IMR-90 (cell line): Measurements from ENCODE around the gene NOVA2. TPM values are rescaled to one million over a fixed set of nuclear protein-coding genes. Genes with fewer than 3 reads are reported as not detected.

Source experiments
- ATAC-seq: fragments of 200-7000 bp; cut with Tn5 transposase; 2 replicates; pipeline ENCODE4 v1.9.1; 2020; ENCODE audit warnings: low read depth, mild to moderate bottlenecking, moderate library complexity
- BruUV-seq: library from RNA; stranded (reverse); fragments of 400-500 nt; replicated peaks from 2 replicates; lab custom pipeline; 2021; lab: Mats Ljungman, UMichigan
- CTCF ChIA-PET: fragments of 300-600 bp; formaldehyde crosslinking; extraction: SDS; loops from one replicate; lab custom pipeline; 2021; ENCODE audit warnings: antibody characterized with exemption; lab: Yijun Ruan, JAX
- POLR2A ChIA-PET: fragments of 300-600 bp; sonication (Branson Sonifier 250); formaldehyde crosslinking; loops from one replicate; lab custom pipeline; 2022; ENCODE audit warnings: antibody characterized with exemption; ENCODE audit not compliant: unreplicated experiment; lab: Charles Lee
- DNase-seq: peaks from one replicate; pipeline ENCODE4 v3.0.0; 2013
- H2AFZ ChIP-seq: replicated peaks from 2 replicates; pipeline ENCODE3; 2013; ENCODE audit warnings: low read length, mild to moderate bottlenecking; ENCODE audit not compliant: poor library complexity
- H2AK5ac ChIP-seq: 2 replicates; pipeline ENCODE4 v1.6.1; 2013; ENCODE audit warnings: low read depth, low read length, inconsistent platforms
- H2AK9ac ChIP-seq: replicated peaks from 2 replicates; pipeline ENCODE3; 2013; ENCODE audit warnings: mild to moderate bottlenecking, low read depth, low read length, moderate library complexity; ENCODE audit not compliant: poor library complexity
- H2BK120ac ChIP-seq: 2 replicates; pipeline ENCODE4 v1.6.1; 2013; ENCODE audit warnings: low read depth, low read length, inconsistent platforms
- H2BK15ac ChIP-seq: 3 replicates; pipeline ENCODE4 v1.6.1; 2013; ENCODE audit warnings: low read depth, low read length, inconsistent platforms
- H2BK20ac ChIP-seq: 2 replicates; pipeline ENCODE4 v1.6.1; 2013; ENCODE audit warnings: low read depth, mild to moderate bottlenecking, inconsistent platforms, low read length, moderate library complexity
- H2BK5ac ChIP-seq: 2 replicates; pipeline ENCODE4 v1.6.1; 2013; ENCODE audit warnings: mild to moderate bottlenecking, low read depth, low read length, inconsistent platforms; ENCODE audit not compliant: poor library complexity, severe bottlenecking
- H3K14ac ChIP-seq: replicated peaks from 2 replicates; pipeline ENCODE4 v1.6.1; 2013; ENCODE audit warnings: low read depth, low read length, inconsistent platforms
- H3K18ac ChIP-seq: 2 replicates; pipeline ENCODE4 v1.6.1; 2013; ENCODE audit warnings: low read depth, low read length, control low read depth
- H3K23ac ChIP-seq: 2 replicates; pipeline ENCODE4 v1.6.1; 2013; ENCODE audit warnings: low read depth, low read length, inconsistent platforms
- H3K27ac ChIP-seq: 2 replicates; pipeline ENCODE4 v1.5.1; 2013; ENCODE audit warnings: mild to moderate bottlenecking, control low read depth, low read length; ENCODE audit not compliant: insufficient read depth
- H3K27me3 ChIP-seq: 2 replicates; pipeline ENCODE4 v1.6.1; 2013; ENCODE audit warnings: low read length; ENCODE audit not compliant: control insufficient read depth, insufficient read depth
- H3K36me3 ChIP-seq: 2 replicates; pipeline ENCODE4 v1.6.1; 2013; ENCODE audit warnings: low read length, mixed read lengths; ENCODE audit not compliant: control insufficient read depth, insufficient read depth
- H3K4ac ChIP-seq: 2 replicates; pipeline ENCODE4 v1.6.1; 2013; ENCODE audit warnings: low read depth, low read length, inconsistent platforms
- H3K4me1 ChIP-seq: 2 replicates; pipeline ENCODE4 v1.6.1; 2013; ENCODE audit warnings: low read length, mixed read lengths; ENCODE audit not compliant: control insufficient read depth, insufficient read depth
- H3K4me2 ChIP-seq: 2 replicates; pipeline ENCODE4 v1.6.1; 2013; ENCODE audit warnings: low read depth, mild to moderate bottlenecking, control low read depth, low read length, moderate library complexity
- H3K4me3 ChIP-seq: 2 replicates; pipeline ENCODE4 v1.5.1; 2013; ENCODE audit warnings: low read depth, mild to moderate bottlenecking, control low read depth, low read length, moderate library complexity; ENCODE audit not compliant: insufficient read depth
- H3K56ac ChIP-seq: 2 replicates; pipeline ENCODE4 v1.6.1; 2013; ENCODE audit warnings: low read length, inconsistent platforms; ENCODE audit not compliant: insufficient read depth; ENCODE audit errors: extremely low read depth
- H3K79me1 ChIP-seq, 2 experiments: 2 replicates each; pipeline ENCODE4 v1.6.1; 2013; ENCODE audit warnings: low read length in 2 of 2, inconsistent platforms in 1 of 2, low read depth in 1 of 2
- H3K9ac ChIP-seq: 2 replicates; pipeline ENCODE4 v1.6.1; 2013; ENCODE audit warnings: low read depth, low read length, control low read depth
- H3K9me1 ChIP-seq: 2 replicates; pipeline ENCODE4 v1.6.1; 2013; ENCODE audit warnings: low read length, inconsistent platforms; ENCODE audit not compliant: insufficient read depth
- H3K9me3 ChIP-seq: 2 replicates; pipeline ENCODE4 v1.6.1; 2013; ENCODE audit warnings: low read length; ENCODE audit not compliant: control insufficient read depth, insufficient read depth
- H4K20me1 ChIP-seq: 2 replicates; pipeline ENCODE4 v1.6.1; 2013; ENCODE audit warnings: low read length, inconsistent platforms; ENCODE audit not compliant: insufficient read depth
- H4K5ac ChIP-seq: 2 replicates; pipeline ENCODE4 v1.6.1; 2013; ENCODE audit warnings: mild to moderate bottlenecking, low read depth, low read length, control low read depth
- H4K8ac ChIP-seq, 2 experiments: 2 replicates each; pipeline ENCODE4 v1.6.1; 2013; ENCODE audit warnings: low read depth in 2 of 2, low read length in 2 of 2, control low read depth in 1 of 2, inconsistent platforms in 1 of 2
- H4K91ac ChIP-seq: 2 replicates; pipeline ENCODE4 v1.6.1; 2013; ENCODE audit warnings: low read depth, low read length, inconsistent platforms; ENCODE audit not compliant: insufficient read depth
- CEBPB ChIP-seq: IDR thresholded peaks from 2 replicates; pipeline ENCODE4 v1.6.1; 2012; ENCODE audit warnings: low read depth, low read length, improper control_type of control experiment
- CHD1 ChIP-seq: IDR thresholded peaks from 2 replicates; pipeline ENCODE4 v1.6.1; 2012; ENCODE audit warnings: low read depth, low read length, improper control_type of control experiment
- FOS ChIP-seq: fragments of 150-350 bp; IDR thresholded peaks from 2 replicates; pipeline ENCODE4 v1.6.1; 2016; ENCODE audit warnings: low read depth, low read length
- MAFK ChIP-seq: IDR thresholded peaks from 2 replicates; pipeline ENCODE4 v1.6.1; 2012; ENCODE audit warnings: low read depth, low read length, improper control_type of control experiment
- MAZ ChIP-seq: IDR thresholded peaks from 2 replicates; pipeline ENCODE4 v1.6.1; 2012; ENCODE audit warnings: low read depth, mild to moderate bottlenecking, low read length, improper control_type of control experiment, moderate library complexity, borderline replicate concordance
- MXI1 ChIP-seq: IDR thresholded peaks from 2 replicates; pipeline ENCODE4 v1.6.1; 2012; ENCODE audit warnings: low read depth, mild to moderate bottlenecking, low read length, moderate library complexity, borderline replicate concordance
- RAD21 ChIP-seq: IDR thresholded peaks from 2 replicates; pipeline ENCODE4 v1.6.1; 2012; ENCODE audit warnings: low read length, improper control_type of control experiment
- SMC3 ChIP-seq: fragments of 150-350 bp; IDR thresholded peaks from 2 replicates; pipeline ENCODE4 v1.6.1; 2016; ENCODE audit warnings: low read depth, mild to moderate bottlenecking, antibody characterized with exemption, low read length, moderate library complexity
- WGBS, 2 experiments: methylation state at CpG; one replicate each; pipeline versions ENCODE4 v1.1.5 to v1.1.7; 2013; ENCODE audit warnings: missing lambda C conversion rate in 2 of 2; ENCODE audit not compliant: insufficient read length in 1 of 2; ENCODE audit errors: extremely low coverage in 2 of 2; 5-methylcytosine and 5-hydroxymethylcytosine counted together
- dilution Hi-C: fragments of 300-500 bp; cut with HindIII; formaldehyde crosslinking; loops from one replicate; pipeline ENCODE4 v1.14.3; 2018; ENCODE audit warnings: low sequenced_read_pairs; ENCODE audit not compliant: unreplicated experiment
- in situ Hi-C: fragments of 300-500 bp; cut with MboI; formaldehyde crosslinking; loops from 3 replicates; pipeline ENCODE4 v1.14.3; 2019; ENCODE audit warnings: low sequenced_read_pairs, inconsistent platforms, mixed read lengths
- intact Hi-C: fragments of 100-400 bp; cut with micrococcal nuclease; formaldehyde crosslinking; loops from 2 replicates; pipeline ENCODE4 v1.10.0; 2022
- polyA plus RNA-seq, 3 experiments: library from polyadenylated mRNA; depleted of rRNA; stranded (reverse); fragments of >200 nt; gene quantifications; 2 replicates each; pipeline ENCODE4 v1.2.3, GENCODE V29; 2012; ENCODE audit warnings: low replicate concordance in 1 of 3
- total RNA-seq: library from RNA; depleted of rRNA; stranded (reverse); fragments of >200 nt; gene quantifications from 2 replicates; pipeline ENCODE4 v1.2.3, GENCODE V29; 2012
- TF ChIP-seq, protein P1 (sequence below): conservative IDR thresholded peaks from 2 replicates; pipeline ENCODE4 v1.5.1; 2012; ENCODE audit warnings: mild to moderate bottlenecking, low read depth, low read length, improper control_type of control experiment
- TF ChIP-seq, protein P2 (sequence below): fragments of 150-350 bp; IDR thresholded peaks from 2 replicates; pipeline ENCODE4 v1.6.1; 2016; ENCODE audit warnings: low read depth, mild to moderate bottlenecking, low read length, moderate library complexity, borderline replicate concordance
- TF ChIP-seq, protein P3 (sequence below): fragments of 150-350 bp; IDR thresholded peaks from 2 replicates; pipeline ENCODE4 v1.6.1; 2017; ENCODE audit warnings: mild to moderate bottlenecking, antibody characterized with exemption, low read length, low read depth

NOVA2 gene
- total and polyA plus RNA-seq, 2 of the 4 experiments (the other 2 are of a cell fraction): 0.03 TPM; not detected in 1

DNA sequence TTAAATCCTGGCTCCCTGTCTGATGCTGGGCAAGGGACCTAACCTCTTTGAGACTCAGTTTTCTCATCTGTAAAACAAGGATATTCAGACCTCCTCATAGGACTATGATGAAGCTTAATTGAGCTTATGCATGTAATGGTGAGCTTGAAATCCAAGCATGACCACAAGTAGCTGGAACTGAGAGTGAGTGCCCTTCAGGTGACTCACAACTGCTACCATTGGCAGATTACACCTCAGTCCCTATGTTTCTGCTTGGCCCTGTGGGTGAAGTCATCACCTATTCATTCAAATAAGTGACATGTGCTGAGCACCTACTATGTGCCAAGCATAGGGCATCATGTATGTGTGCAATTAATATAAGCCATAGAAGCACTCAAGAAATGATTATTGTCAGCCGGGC lies 25.7 kb downstream of the NOVA2 start:
- BruUV-seq: no TSS peak
- H2BK120ac ChIP-seq: no peak overlapping the region
- H2BK5ac ChIP-seq: no peak overlapping the region
- H4K8ac ChIP-seq: no peak overlapping the region
- POLR2A ChIA-PET: interaction anchor here (0.6 kb wide), 1 partner anchor 17 kb away, joined by 17 read pairs; no protein-coding TSS in a partner anchor
- peak; percentile 36 for DNase-seq
- no peak overlapping the region for H3K18ac ChIP-seq
- no peak overlapping the region for H2BK20ac ChIP-seq
- H3K36me3 ChIP-seq: no peaks in the 10 kb centered on the region
- no peak overlapping the region for H2AK9ac ChIP-seq
- no peaks in the 10 kb centered on the region for H3K9me1 ChIP-seq
- no peaks in the 10 kb centered on the region for H4K20me1 ChIP-seq
- H3K4me2 ChIP-seq: no peak overlapping the region
- intact Hi-C loops: no loop called here
- H3K4me1 ChIP-seq: no peaks in the 10 kb centered on the region
- dilution Hi-C loops: no loop called here
- no CpG with 5 or more reads among the region's 1 CpG for WGBS, 2 experiments
- no peak overlapping the region for H3K14ac ChIP-seq
- no peak overlapping the region for H3K27ac ChIP-seq
- no peak overlapping the region for H3K4ac ChIP-seq
- no peaks in the 10 kb centered on the region for H3K79me1 ChIP-seq
- TF ChIP-seq CHD1 (no peak), CEBPB (no peak), SMC3 (no peak), MAZ (no peak), RAD21 (no peak), MXI1 (no peak), MAFK (no peak), FOS (no peak)
- TF ChIP-seq, protein P1, sequence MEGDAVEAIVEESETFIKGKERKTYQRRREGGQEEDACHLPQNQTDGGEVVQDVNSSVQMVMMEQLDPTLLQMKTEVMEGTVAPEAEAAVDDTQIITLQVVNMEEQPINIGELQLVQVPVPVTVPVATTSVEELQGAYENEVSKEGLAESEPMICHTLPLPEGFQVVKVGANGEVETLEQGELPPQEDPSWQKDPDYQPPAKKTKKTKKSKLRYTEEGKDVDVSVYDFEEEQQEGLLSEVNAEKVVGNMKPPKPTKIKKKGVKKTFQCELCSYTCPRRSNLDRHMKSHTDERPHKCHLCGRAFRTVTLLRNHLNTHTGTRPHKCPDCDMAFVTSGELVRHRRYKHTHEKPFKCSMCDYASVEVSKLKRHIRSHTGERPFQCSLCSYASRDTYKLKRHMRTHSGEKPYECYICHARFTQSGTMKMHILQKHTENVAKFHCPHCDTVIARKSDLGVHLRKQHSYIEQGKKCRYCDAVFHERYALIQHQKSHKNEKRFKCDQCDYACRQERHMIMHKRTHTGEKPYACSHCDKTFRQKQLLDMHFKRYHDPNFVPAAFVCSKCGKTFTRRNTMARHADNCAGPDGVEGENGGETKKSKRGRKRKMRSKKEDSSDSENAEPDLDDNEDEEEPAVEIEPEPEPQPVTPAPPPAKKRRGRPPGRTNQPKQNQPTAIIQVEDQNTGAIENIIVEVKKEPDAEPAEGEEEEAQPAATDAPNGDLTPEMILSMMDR: no peak
- TF ChIP-seq, protein P2, sequence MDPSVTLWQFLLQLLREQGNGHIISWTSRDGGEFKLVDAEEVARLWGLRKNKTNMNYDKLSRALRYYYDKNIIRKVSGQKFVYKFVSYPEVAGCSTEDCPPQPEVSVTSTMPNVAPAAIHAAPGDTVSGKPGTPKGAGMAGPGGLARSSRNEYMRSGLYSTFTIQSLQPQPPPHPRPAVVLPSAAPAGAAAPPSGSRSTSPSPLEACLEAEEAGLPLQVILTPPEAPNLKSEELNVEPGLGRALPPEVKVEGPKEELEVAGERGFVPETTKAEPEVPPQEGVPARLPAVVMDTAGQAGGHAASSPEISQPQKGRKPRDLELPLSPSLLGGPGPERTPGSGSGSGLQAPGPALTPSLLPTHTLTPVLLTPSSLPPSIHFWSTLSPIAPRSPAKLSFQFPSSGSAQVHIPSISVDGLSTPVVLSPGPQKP: no peak
- TF ChIP-seq, protein P3, sequence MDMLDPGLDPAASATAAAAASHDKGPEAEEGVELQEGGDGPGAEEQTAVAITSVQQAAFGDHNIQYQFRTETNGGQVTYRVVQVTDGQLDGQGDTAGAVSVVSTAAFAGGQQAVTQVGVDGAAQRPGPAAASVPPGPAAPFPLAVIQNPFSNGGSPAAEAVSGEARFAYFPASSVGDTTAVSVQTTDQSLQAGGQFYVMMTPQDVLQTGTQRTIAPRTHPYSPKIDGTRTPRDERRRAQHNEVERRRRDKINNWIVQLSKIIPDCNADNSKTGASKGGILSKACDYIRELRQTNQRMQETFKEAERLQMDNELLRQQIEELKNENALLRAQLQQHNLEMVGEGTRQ: no peak
- H3K4me3 ChIP-seq: no peak overlapping the region
- no peak overlapping the region for H4K5ac ChIP-seq
- no peaks in the 10 kb centered on the region for H3K9me3 ChIP-seq
- H3K27me3 ChIP-seq: peaks cover 3% of the 10 kb centered on the region; the same call in 1 of the 2 replicates
- ATAC-seq: no peak
- H3K9ac ChIP-seq: no peak overlapping the region
- CTCF ChIA-PET: no interaction called here
- no peak overlapping the region for H3K56ac ChIP-seq
- no peak overlapping the region for H4K91ac ChIP-seq
- no peak overlapping the region for H2AFZ ChIP-seq
- in situ Hi-C loops: no loop called here
- no peak overlapping the region for H2AK5ac ChIP-seq
- no peak overlapping the region; the same call in 1 of the 2 replicates for H3K23ac ChIP-seq
- H2BK15ac ChIP-seq: no peak overlapping the region
